ENCODE results near the gene JPH2. TPM values are rescaled to one million over a fixed set of nuclear protein-coding genes. Genes with fewer than 3 reads are reported as not detected.

JPH2 gene
- total and polyA plus RNA-seq, 9 donors, result 0.48 to 27.4 (median 3.0) TPM

- H3K4me1 ChIP-seq (ENCODE audit: insufficient read depth), result no peaks in the 10 kb centered on the region
- intact Hi-C loops (cut with DNase I), result no loop called here
- H3K27ac ChIP-seq, result no peak overlapping the region
- no peak for TF ChIP-seq EP300 (IDR thresholded peaks at IDR 0.05)
- no peaks in the 10 kb centered on the region for H3K27me3 ChIP-seq
- H3K9me3 ChIP-seq, result no peaks in the 10 kb centered on the region
- no peak overlapping the region for H3K4me3 ChIP-seq
- H3K36me3 ChIP-seq, result no peaks in the 10 kb centered on the region
- WGBS, 3 donors, result 72 to 88% (median 83%) methylated on average over 2 of the region's 2 CpGs
- no peak for DNase-seq
Observed at GRCh38 chr20:44172572-44172950, 14.4 kb downstream of the JPH2 start.

GRCh38 chr20:44171775-44172571 lies 15.0 kb downstream of the JPH2 start:
- TF ChIP-seq CTCF (IDR thresholded peaks at IDR 0.05) (no peak), POLR2A (IDR thresholded peaks at IDR 0.05) (no peak), EP300 (IDR thresholded peaks at IDR 0.05) (no peak)
- no peaks in the 10 kb centered on the region for H3K4me1 ChIP-seq (ENCODE audit: insufficient read depth)
- no peak overlapping the region for H3K4me3 ChIP-seq
- H3K9me3 ChIP-seq, result no peaks in the 10 kb centered on the region
- H3K27me3 ChIP-seq, result no peaks in the 10 kb centered on the region
- H3K27ac ChIP-seq, result no peak overlapping the region
- intact Hi-C loops (cut with DNase I), result no loop called here
- H3K36me3 ChIP-seq, result no peaks in the 10 kb centered on the region
- WGBS, 3 donors, result 42 to 62% (median 45%) methylated on average over 6 of the region's 6 CpGs
- DNase-seq, result no peak

GRCh38 chr20:44170816-44171410 lies 16.1 kb downstream of the JPH2 start:
- WGBS, 3 donors, result 19 to 28% (median 27%) methylated on average over 7 of the region's 7 CpGs
- Histone ChIP-seq H3K9me3 (no peaks in the 10 kb centered on the region), H3K4me1 (ENCODE audit: insufficient read depth) (no peaks in the 10 kb centered on the region), H3K27ac (no peak overlapping the region), H3K27me3 (no peaks in the 10 kb centered on the region), H3K36me3 (no peaks in the 10 kb centered on the region), H3K4me3 (no peak overlapping the region)
- TF ChIP-seq POLR2A (IDR thresholded peaks at IDR 0.05) (no peak), CTCF (IDR thresholded peaks at IDR 0.05) (no peak), EP300 (IDR thresholded peaks at IDR 0.05) (no peak)
- no peak for DNase-seq
- intact Hi-C loops (cut with DNase I), result no loop called here

GRCh38 chr20:44167736-44168135 lies 19.3 kb downstream of the JPH2 start:
- no peaks in the 10 kb centered on the region for H3K36me3 ChIP-seq
- 80 to 85% (median 84%) methylated on average over 3 of the region's 3 CpGs for WGBS, 3 donors
- TF ChIP-seq CTCF (IDR thresholded peaks at IDR 0.05) (no peak), POLR2A (IDR thresholded peaks at IDR 0.05) (no peak), EP300 (IDR thresholded peaks at IDR 0.05) (no peak)
- DNase-seq, result no peak
- no peaks in the 10 kb centered on the region for H3K9me3 ChIP-seq
- H3K4me1 ChIP-seq (ENCODE audit: insufficient read depth), result no peaks in the 10 kb centered on the region
- H3K27ac ChIP-seq, result no peak overlapping the region
- H3K4me3 ChIP-seq, result no peak overlapping the region
- intact Hi-C loops (cut with DNase I), result no loop called here
- H3K27me3 ChIP-seq, result no peaks in the 10 kb centered on the region

GRCh38 chr20:44166477-44166876 lies 20.5 kb downstream of the JPH2 start:
- WGBS, 3 donors, result 23 to 38% (median 33%) methylated on average over 4 of the region's 4 CpGs

More at GRCh38 chr20:44166477-44166876, 20.5 kb downstream of the JPH2 start:
- no peaks in the 10 kb centered on the region for H3K36me3 ChIP-seq
- no peak overlapping the region for H3K4me3 ChIP-seq
- no peaks in the 10 kb centered on the region for H3K4me1 ChIP-seq (ENCODE audit: insufficient read depth)
- no peak for DNase-seq
- TF ChIP-seq EP300 (IDR thresholded peaks at IDR 0.05) (no peak), POLR2A (IDR thresholded peaks at IDR 0.05) (no peak), CTCF (IDR thresholded peaks at IDR 0.05) (no peak)
- intact Hi-C loops (cut with DNase I), result no loop called here
- no peak overlapping the region for H3K27ac ChIP-seq
- no peaks in the 10 kb centered on the region for H3K27me3 ChIP-seq
- no peaks in the 10 kb centered on the region for H3K9me3 ChIP-seq
